Activated naive CD8-positive, alpha-beta T cell (primary cell): Measurements from ENCODE around the gene FAM168B.

Experiments
- H3K27ac Mint-ChIP-seq: one replicate; pipeline ENCODE4 v1.8.0; 2021; ENCODE audit warnings: mixed read lengths
- H3K27me3 Mint-ChIP-seq: one replicate; pipeline ENCODE4 v1.8.0; 2021; ENCODE audit warnings: mixed read lengths
- H3K36me3 Mint-ChIP-seq: one replicate; pipeline ENCODE4 v1.8.0; 2021; ENCODE audit warnings: mixed read lengths
- H3K4me1 Mint-ChIP-seq: one replicate; pipeline ENCODE4 v1.8.0; 2021; ENCODE audit warnings: low read depth, mixed read lengths
- H3K4me3 Mint-ChIP-seq: one replicate; pipeline ENCODE4 v1.8.0; 2021; ENCODE audit warnings: mild to moderate bottlenecking, mixed read lengths
- H3K9me3 Mint-ChIP-seq: one replicate; pipeline ENCODE4 v1.8.0; 2021; ENCODE audit warnings: low read depth, mixed read lengths

Gene FAM168B

DNA sequence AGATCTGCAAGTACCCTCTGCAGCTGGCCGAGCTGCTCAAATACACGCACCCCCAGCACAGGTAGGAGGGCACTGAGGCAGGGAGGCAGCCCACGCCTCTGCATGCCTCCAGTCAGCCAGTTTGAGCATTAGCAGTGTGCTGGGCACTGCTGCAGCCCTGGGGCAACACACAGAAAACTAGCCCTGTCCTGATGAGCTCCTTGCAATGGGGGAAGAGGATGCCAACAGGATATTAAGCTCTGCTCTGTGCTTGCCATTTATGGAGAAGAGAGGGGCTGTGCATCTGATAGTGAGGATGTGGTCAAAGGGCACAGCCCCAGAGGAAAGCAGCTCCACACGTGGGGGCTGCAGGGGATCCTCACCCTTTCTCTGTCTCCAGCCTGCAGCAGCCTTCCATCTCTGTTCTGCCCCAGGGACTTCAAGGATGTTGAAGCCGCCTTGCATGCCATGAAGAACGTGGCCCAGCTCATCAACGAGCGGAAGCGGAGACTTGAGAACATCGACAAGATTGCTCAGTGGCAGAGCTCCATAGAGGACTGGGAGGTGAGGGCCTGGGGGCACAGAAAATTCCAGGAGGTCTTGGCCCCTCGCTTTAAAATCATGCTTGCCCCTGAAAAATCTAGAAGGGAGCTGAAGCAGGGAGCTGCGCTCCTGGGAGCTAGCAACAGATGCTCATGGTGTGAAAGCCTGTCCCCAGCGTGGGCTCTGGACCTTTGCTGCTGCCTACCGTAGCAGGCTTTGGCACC lies 51.7 kb downstream of the FAM168B start:
- H3K4me1 Mint-ChIP-seq: peaks cover 38% of the 10 kb centered on the region
- H3K4me3 Mint-ChIP-seq: peak overlapping the region; percentile 89
- no peaks in the 10 kb centered on the region for H3K27me3 Mint-ChIP-seq
- H3K27ac Mint-ChIP-seq: peak overlapping the region; percentile 73
- H3K36me3 Mint-ChIP-seq: no peaks in the 10 kb centered on the region
- no peaks in the 10 kb centered on the region for H3K9me3 Mint-ChIP-seq

DNA sequence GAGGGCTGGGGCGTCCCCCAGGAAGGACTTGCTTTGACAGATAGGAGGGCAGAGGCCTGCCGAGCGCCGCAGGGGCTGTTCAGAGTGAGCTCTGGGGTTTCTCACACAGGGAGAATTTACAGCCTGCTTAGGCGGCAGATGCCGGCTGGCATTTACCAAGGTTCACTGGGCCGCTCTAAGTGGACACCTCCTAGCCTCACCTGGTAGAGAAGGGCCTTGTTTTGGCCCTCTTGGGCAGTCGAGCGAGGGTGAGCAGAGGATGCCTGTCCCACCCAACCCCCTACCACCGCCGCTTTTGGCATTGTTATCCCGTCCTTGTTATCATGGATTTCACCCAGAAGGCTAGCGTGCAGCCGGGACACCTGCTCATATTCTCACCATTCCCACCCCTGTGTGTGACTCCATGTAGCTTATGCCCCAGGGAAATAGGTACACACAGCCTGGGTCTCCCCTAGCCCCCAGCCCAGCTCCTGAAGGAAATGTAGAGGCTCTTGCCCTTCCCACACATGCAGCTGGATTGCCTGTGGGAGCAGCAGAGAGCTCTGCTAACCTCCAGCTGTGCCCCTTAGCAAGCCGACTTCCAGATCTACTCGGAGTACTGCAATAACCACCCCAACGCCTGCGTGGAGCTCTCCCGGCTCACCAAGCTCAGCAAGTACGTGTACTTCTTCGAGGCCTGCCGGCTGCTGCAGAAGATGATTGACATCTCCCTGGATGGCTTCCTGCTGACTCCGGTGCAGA lies 52.4 kb downstream of the FAM168B start:
- Mint-ChIP-seq H3K27me3 (no peaks in the 10 kb centered on the region), H3K27ac (peak overlapping the region; percentile 73)

DNA sequence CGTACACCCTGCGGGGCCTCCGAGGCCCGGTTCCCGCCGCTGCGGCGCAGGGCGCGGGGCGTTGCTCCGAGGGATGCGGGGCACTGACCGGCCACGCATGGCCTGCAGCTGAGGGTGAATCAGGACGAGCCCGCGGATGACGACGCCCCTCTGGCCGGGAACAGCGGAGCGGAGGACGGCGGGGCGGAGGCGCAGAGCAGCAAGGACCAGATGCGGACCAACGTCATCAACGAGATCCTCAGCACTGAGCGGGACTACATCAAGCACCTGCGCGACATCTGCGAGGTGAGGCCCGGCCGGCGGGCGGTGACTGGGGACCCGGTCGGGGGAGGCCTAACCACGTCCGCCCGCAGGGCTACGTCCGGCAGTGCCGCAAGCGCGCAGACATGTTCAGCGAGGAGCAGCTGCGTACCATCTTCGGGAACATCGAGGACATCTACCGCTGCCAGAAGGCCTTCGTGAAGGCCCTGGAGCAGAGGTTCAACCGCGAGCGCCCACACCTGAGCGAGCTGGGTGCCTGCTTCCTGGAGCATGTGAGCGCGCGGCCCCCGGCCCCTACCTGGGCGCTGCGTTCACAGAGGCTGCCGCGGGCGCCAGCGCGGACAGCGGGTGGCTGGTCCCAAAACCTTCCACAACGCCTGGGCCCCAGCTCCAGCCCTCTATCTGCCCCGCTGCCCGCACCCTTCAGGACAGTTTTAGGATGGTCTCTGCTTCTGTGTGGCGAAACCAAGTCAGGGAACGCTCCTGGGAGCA lies 53.2 kb downstream of the FAM168B start:
- Mint-ChIP-seq H3K4me3 (peak overlapping the region; percentile 89), H3K9me3 (no peaks in the 10 kb centered on the region), H3K4me1 (peaks cover 44% of the 10 kb centered on the region), H3K27ac (no peak overlapping the region), H3K36me3 (no peaks in the 10 kb centered on the region), H3K27me3 (no peaks in the 10 kb centered on the region)

More for the DNA sequence above, 52.4 kb downstream of the FAM168B start:
- peaks cover 44% of the 10 kb centered on the region for H3K4me1 Mint-ChIP-seq
- H3K36me3 Mint-ChIP-seq: no peaks in the 10 kb centered on the region
- H3K9me3 Mint-ChIP-seq: no peaks in the 10 kb centered on the region
- H3K4me3 Mint-ChIP-seq: peak overlapping the region; percentile 89

DNA sequence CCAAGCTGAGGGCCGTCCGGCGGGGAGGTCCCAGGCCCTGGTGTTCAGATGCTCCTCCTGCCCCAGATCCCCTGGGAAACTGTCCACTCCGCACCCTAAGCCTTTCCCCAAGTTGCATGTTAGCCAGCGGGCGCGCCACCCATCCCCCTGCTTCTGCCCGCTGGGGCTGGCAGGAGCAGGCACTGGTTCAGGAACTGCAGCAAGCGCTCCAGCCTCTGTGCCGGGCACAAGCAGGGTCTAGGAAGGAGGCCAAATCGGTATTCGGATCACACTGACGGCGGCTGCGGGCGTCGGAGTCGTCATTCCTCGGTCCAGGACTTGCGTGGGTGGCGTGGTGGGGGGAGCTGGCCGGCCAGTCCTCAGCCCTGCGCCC lies 53.7 kb downstream of the FAM168B start:
- Mint-ChIP-seq H3K4me3 (peak overlapping the region; percentile 47), H3K9me3 (no peaks in the 10 kb centered on the region), H3K27me3 (no peaks in the 10 kb centered on the region), H3K36me3 (no peaks in the 10 kb centered on the region), H3K27ac (no peak overlapping the region), H3K4me1 (peaks cover 44% of the 10 kb centered on the region)

DNA sequence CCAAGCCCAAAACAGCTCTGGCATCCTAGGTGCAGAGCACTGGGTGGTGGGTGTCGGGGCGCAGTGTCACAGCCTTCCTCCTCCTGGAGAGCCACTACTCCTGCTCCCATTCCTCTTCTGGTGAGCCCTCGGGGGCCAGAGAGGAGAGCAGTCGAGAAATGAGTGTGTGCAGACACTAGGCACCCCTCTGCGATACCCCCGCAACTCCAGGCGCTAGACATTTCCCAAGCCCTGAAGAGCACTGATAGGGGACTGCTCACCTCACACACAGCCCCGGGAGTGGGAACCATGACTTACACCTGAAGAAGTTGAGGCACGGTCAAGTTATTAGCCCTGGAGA lies 54.2 kb downstream of the FAM168B start:
- H3K36me3 Mint-ChIP-seq: no peaks in the 10 kb centered on the region
- no peaks in the 10 kb centered on the region for H3K27me3 Mint-ChIP-seq

DNA sequence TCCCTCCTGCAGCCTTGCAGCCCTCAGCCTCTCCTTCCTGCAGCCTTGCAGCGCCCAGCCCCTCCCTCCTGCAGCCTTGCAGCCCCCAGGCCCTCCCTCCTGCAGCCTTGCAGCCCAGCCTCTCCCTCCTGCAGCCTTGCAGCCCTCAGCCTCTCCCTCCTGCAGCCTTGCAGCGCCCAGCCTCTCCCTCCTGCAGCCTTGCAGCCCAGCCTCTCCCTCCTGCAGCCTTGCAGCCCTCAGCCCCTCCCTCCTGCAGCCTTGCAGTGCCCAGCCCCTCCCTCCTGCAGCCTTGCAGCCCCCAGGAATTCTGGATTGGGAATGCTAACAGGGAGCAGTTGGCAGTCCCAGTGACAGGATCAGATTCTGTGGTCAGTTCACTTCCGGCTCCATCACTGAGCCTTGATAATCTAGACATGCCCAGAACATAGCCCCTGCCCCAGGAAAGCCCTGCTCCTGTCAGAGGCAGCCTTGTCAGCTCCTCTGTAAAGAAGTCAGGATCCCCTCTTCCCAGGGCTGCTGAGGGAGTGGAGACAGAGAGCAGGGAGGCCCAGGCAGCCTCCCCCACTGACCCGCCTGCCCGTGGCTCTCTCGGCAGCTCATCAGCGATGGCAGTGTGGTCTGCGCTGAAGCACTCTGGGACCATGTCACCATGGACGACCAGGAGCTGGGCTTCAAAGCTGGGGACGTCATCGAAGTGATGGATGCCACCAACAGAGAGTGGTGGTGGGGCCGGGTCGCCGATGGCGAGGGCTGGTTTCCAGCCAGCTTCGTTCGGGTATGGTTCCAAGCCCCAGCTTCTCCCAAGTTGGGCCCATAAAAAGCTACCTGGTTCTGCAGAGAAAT lies 54.8 kb downstream of the FAM168B start:
- Mint-ChIP-seq H3K4me1 (peaks cover 52% of the 10 kb centered on the region), H3K27ac (no peak overlapping the region), H3K36me3 (no peaks in the 10 kb centered on the region), H3K27me3 (no peaks in the 10 kb centered on the region), H3K4me3 (peak overlapping the region; percentile 52), H3K9me3 (no peaks in the 10 kb centered on the region)

More for the DNA sequence above, 54.2 kb downstream of the FAM168B start:
- Mint-ChIP-seq H3K4me1 (peaks cover 46% of the 10 kb centered on the region), H3K4me3 (peak overlapping the region; percentile 27), H3K27ac (no peak overlapping the region), H3K9me3 (no peaks in the 10 kb centered on the region)

DNA sequence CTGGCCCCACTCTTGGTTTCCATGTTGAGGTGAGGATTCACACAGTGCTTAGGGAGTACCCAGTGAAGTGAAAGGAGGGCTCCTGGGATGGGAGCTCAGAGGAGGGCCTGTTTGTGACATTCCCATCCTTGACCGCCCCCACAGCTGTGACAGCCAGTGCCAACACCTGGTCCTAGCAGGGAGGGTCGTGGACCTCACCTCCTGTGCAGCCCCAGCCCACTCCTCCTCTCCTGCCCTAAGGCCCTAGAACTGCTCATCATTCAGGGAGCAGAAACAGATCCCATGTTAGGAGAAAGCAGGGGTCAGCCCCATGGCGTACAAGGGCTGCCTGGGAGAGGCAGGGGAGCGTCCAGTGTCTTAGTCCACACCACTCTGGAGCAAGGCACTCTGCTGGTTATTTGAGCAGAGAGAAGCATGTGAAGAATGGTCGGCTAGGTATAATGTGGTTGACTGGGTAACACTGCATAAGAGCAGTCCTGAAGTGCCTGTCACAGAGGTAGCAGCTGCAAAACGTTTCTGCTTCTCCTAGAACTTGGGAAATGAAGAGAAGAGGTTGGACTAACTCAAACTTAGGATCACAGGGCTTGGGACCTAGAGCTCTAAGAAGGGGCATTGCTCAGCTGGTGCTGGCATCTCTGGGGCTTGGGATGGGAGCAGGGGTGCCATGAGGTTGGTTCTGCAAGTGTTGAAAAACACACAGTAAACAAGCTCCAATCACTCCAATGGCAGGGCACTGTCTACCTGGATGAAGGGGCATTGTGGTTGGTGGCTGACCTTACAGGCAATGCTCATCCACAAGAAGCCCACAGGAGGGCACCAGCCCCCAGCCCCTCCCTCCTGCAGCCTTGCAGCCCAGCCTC lies 55.6 kb downstream of the FAM168B start:
- peak overlapping the region; percentile 52 for H3K4me3 Mint-ChIP-seq
- H3K4me1 Mint-ChIP-seq: peaks cover 53% of the 10 kb centered on the region
- no peaks in the 10 kb centered on the region for H3K9me3 Mint-ChIP-seq
- no peaks in the 10 kb centered on the region for H3K27me3 Mint-ChIP-seq
- H3K27ac Mint-ChIP-seq: no peak overlapping the region
- H3K36me3 Mint-ChIP-seq: no peaks in the 10 kb centered on the region

DNA sequence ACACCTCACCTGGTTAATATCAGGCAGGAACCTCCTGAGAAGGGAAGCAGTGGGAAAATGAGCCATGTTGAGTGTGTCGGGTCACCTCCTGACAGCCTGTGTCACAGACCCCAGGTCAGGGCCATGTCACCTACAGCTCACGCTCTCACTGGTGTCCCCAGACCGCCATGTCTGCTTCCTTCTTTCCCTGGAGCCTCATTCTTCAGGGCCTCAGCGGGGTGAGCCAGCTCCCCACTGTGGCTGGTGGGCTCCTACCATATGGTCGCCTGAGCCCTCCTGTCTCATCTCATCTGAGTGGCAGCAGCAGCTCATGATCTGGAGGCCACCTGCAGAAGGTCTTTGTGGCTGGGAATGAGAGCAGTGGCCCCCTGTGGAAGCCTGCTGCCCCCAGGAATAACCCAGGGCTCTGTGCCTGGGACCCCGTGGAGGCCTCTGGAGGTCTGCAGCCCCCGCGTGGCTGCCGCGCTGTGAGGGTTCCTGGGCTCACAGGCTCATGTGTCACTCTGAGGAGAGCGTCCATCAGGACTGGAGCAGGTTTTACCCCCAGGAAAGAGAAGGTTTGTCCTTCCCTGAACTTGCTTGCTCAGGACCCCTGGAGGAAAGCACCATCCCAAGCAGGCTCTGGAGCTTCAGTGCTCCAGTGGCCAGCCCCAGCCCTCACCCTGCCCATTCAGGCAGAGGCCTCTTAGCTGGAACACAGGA lies 56.4 kb downstream of the FAM168B start:
- H3K9me3 Mint-ChIP-seq: no peaks in the 10 kb centered on the region
- H3K4me3 Mint-ChIP-seq: no peak overlapping the region
- H3K27me3 Mint-ChIP-seq: no peaks in the 10 kb centered on the region
- no peaks in the 10 kb centered on the region for H3K36me3 Mint-ChIP-seq
- H3K4me1 Mint-ChIP-seq: peaks cover 48% of the 10 kb centered on the region
- no peak overlapping the region for H3K27ac Mint-ChIP-seq

DNA sequence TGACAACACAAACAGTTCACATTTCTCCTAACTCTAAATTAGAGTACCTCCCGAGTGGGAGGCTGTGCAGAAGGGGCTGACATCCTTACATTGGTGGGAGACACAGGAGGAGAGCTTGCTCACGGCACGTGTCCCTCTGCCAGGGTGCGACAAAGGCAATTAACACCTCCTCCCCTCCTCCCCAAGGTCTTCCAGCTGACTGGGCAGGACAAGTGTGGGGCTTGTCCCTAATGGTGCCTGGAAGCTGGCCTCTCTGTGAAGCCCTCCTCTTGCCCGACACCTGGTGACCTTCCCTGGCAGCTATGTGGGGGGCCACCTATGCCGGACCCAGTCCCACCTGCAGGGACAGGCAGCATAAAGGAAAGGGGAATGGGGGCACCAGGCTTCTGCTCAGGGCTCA lies 57.0 kb downstream of the FAM168B start:
- Mint-ChIP-seq H3K4me3 (peak overlapping the region; percentile 62), H3K27me3 (no peaks in the 10 kb centered on the region), H3K9me3 (no peaks in the 10 kb centered on the region), H3K27ac (no peak overlapping the region), H3K36me3 (no peaks in the 10 kb centered on the region), H3K4me1 (peaks cover 42% of the 10 kb centered on the region)

DNA sequence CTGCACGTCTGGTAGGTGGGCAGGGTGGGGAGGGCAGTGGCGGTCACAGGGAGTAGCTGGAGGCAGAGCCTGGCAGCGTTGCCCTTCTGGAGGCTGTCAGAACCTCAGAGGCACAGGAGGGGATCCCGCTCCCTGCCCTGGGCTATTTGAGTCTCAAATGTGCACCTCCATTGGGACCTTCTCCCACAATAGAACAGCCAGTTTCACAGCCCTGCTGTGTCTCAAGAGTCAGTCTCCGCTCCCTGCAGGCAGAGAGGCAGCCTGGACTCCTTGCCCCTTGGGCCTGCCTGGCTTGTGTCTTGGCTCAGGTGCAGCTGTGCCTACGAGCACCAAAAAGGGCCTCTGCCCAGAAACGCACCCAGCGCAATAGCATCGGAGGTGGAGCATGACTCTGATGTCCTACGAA lies 57.4 kb downstream of the FAM168B start:
- Mint-ChIP-seq H3K9me3 (no peaks in the 10 kb centered on the region), H3K36me3 (no peaks in the 10 kb centered on the region), H3K27me3 (no peaks in the 10 kb centered on the region), H3K4me1 (peaks cover 38% of the 10 kb centered on the region), H3K4me3 (peak overlapping the region; percentile 62), H3K27ac (no peak overlapping the region)

DNA sequence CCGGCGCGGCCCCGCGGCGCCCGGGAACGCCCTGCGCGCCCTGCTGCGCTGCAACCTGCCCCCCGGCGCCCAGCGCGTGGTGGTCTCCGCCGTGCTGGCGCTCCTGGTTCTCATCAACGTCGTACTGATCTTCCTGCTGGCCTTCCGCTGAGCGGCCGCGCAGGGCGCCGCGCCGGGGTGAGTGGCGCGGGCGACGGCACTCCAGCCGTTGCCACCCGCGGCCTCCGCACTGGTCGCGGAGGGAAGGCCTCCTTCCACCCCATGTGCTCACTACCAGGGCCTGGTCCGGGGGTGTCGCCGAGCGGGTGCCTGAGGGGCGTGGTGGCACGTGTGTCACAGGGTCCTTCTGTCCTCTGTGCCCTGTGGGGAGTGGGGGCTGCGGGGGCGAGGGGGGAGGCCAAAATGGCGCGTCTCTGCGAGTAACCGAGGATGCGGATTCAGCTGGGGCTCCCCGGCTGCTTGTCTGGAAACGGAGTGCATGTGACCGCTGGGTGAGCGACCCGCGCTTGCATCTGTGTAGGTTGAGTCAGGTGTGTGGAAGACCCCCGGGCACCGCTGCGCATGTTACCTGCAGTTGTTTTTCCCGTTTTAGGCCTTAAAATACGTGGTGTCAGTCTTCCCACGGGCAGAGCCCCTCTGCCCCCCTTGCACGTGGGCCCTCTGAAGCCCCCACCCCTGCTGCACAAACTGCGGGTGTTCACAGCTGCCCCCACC lies 58.0 kb downstream of the FAM168B start:
- Mint-ChIP-seq H3K27ac (no peak overlapping the region), H3K36me3 (no peaks in the 10 kb centered on the region), H3K4me3 (peak overlapping the region; percentile 62), H3K27me3 (no peaks in the 10 kb centered on the region), H3K4me1 (peaks cover 36% of the 10 kb centered on the region), H3K9me3 (no peaks in the 10 kb centered on the region)

DNA sequence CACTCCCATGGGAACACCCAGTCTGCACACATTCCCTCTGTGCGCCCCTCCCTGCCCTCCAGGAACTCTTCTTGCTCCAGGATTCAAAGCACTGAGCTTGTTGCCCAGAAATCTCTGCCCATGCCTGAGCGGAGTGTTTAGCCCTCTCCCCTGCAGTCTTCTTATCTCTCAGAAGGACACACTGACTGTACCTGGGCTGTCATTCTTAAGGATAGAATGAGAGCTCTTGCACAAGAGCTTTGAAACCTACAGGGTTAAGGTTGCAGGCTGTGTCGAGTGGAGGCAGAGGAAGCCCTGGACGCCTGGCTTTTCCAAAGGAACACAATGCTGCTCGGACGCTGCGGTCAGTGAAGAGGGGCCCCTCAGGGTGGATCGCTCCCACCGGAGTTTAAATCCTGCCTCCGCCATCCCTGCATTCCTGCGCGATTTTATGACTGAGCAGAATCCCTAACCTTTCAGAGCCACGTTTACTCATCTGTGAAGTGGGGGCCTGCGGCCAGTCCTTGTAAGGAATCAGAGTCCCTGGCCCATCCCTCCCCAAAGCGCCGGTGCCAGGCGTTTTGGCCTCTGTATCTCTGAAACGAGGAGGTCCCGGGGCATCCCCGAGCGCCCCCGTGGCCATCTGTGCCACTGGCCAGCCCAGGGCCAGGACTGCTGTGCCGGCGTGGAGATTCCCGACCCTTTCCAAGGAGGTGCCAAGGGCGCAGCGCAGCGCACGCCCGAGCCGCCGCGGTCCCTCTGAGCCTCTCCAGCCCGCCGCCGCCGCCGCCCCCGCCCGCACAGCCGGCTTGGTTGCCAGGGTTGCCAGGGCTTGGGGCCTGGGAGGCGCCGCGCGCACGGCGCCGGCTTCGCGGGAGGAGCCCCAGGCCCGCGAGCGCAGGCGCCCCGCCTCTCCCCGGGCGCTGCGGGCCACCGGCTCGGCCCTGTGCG lies 58.9 kb downstream of the FAM168B start:
- peak overlapping the region; percentile 76 for H3K4me3 Mint-ChIP-seq
- no peaks in the 10 kb centered on the region for H3K36me3 Mint-ChIP-seq
- H3K27ac Mint-ChIP-seq: no peak overlapping the region

More for the DNA sequence above, 58.9 kb downstream of the FAM168B start:
- Mint-ChIP-seq H3K27me3 (no peaks in the 10 kb centered on the region), H3K9me3 (no peaks in the 10 kb centered on the region), H3K4me1 (peaks cover 34% of the 10 kb centered on the region)
